Endothelial cell of umbilical vein (primary cell): Measurements from ENCODE around the gene NAGPA. TPM values are rescaled to one million over a fixed set of nuclear protein-coding genes. Genes with fewer than 3 reads are reported as not detected.

Source experiments
- BruUV-seq: library from RNA; stranded (reverse); fragments of 400-500 nt; replicated peaks from 2 replicates; lab custom pipeline; 2021; lab: Mats Ljungman, UMichigan
- CTCF ChIA-PET: fragments of 300-600, 350-600 bp; sonication (Branson Sonifier 250); formaldehyde crosslinking; loops from one replicate; lab custom pipeline; 2021; ENCODE audit warnings: antibody characterized with exemption, inconsistent platforms; lab: Charles Lee
- POLR2A ChIA-PET: fragments of 300-600, 350-600 bp; sonication (Branson Sonifier 250); formaldehyde crosslinking; loops from one replicate; lab custom pipeline; 2021; ENCODE audit warnings: antibody characterized with exemption, inconsistent platforms; lab: Charles Lee
- DNase-seq: peaks from one replicate; pipeline ENCODE4 v3.0.0-alpha.2; 2011; ENCODE audit warnings: low read depth, low spot score
- FAIRE-seq: peaks from 2 replicates; lab custom pipeline; 2011; peaks lifted over from hg19 to GRCh38; lab: Jason Lieb, UNC
- H2AFZ ChIP-seq: 2 replicates; pipeline ENCODE4 v1.6.0; 2012; ENCODE audit warnings: low read depth, low read length, control low read depth, inconsistent platforms
- H3K27ac ChIP-seq: 2 replicates; pipeline ENCODE4 v1.5.1; 2011; ENCODE audit warnings: low read depth, mild to moderate bottlenecking, control low read depth, low read length, moderate library complexity; ENCODE audit not compliant: insufficient read depth
- H3K27me3 ChIP-seq, 2 experiments: 2 replicates each; pipeline versions ENCODE4 v1.6.0 to v1.6.1; 2011; ENCODE audit warnings: low read length in 2 of 2, mixed read lengths in 1 of 2; ENCODE audit not compliant: control insufficient read depth in 2 of 2, insufficient read depth in 2 of 2
- H3K36me3 ChIP-seq, 2 experiments: 2 replicates in 1 of 2; 3 replicates in 1 of 2; pipeline ENCODE4 v1.5.1; 2011; ENCODE audit warnings: low read length in 2 of 2, mild to moderate bottlenecking in 1 of 2, moderate library complexity in 1 of 2; ENCODE audit not compliant: control insufficient read depth in 2 of 2, insufficient read depth in 2 of 2; ENCODE audit errors: extremely low read depth in 1 of 2
- H3K4me1 ChIP-seq: 3 replicates; pipeline ENCODE4 v1.5.1; 2011; ENCODE audit warnings: mild to moderate bottlenecking, low read length; ENCODE audit not compliant: control insufficient read depth, insufficient read depth; ENCODE audit errors: extremely low read depth
- H3K4me2 ChIP-seq: 2 replicates; pipeline ENCODE4 v1.6.1; 2011; ENCODE audit warnings: low read length, control low read depth, mixed read lengths; ENCODE audit not compliant: insufficient read depth
- H3K4me3 ChIP-seq, 3 experiments: fragments of 200-600 bp in 1 of 3; sonication (generic), shearing (Covaris generic) in 1 of 3; replicated peaks in 1 of 3; 2 replicates each; pipeline ENCODE4 v1.5.1; 2011 to 2016; ENCODE audit warnings: control low read depth in 3 of 3, low read length in 3 of 3, mild to moderate bottlenecking in 2 of 3, inconsistent platforms in 1 of 3, low read depth in 1 of 3, moderate library complexity in 1 of 3; ENCODE audit not compliant: insufficient read depth in 1 of 3
- H3K79me2 ChIP-seq: 2 replicates; pipeline ENCODE4 v1.6.0; 2012; ENCODE audit warnings: low read length, inconsistent platforms; ENCODE audit not compliant: control insufficient read depth, insufficient read depth
- H3K9ac ChIP-seq: replicated peaks from 2 replicates; pipeline ENCODE3; 2011; ENCODE audit warnings: low read length, control low read depth; ENCODE audit not compliant: insufficient read depth; ENCODE audit errors: extremely low read depth
- H3K9me1 ChIP-seq: replicated peaks from 3 replicates; pipeline ENCODE4 v1.6.0; 2011; ENCODE audit warnings: mild to moderate bottlenecking, low read length; ENCODE audit not compliant: control insufficient read depth, insufficient read depth; ENCODE audit errors: extremely low read depth
- H3K9me3 ChIP-seq: replicated peaks from 2 replicates; pipeline ENCODE4 v1.5.1; 2012; ENCODE audit warnings: low read length, inconsistent platforms; ENCODE audit not compliant: control insufficient read depth, insufficient read depth
- H4K20me1 ChIP-seq: replicated peaks from 2 replicates; pipeline ENCODE3; 2011; ENCODE audit warnings: mild to moderate bottlenecking, low read length; ENCODE audit not compliant: control insufficient read depth, insufficient read depth; ENCODE audit errors: extremely low read depth
- CTCF ChIP-seq, 2 donors: IDR thresholded peaks; 1 replicate in 1 of 2; 2 replicates in 1 of 2; pipeline ENCODE4 v1.5.1; 2011; ENCODE audit warnings: low read length in 2 of 2, mild to moderate bottlenecking in 2 of 2, moderate library complexity in 2 of 2, control low read depth in 1 of 2, inconsistent platforms in 1 of 2, low read depth in 1 of 2; ENCODE audit not compliant: insufficient read depth in 1 of 2; ENCODE audit errors: extremely low read depth in 1 of 2
- EZH2 ChIP-seq: IDR thresholded peaks from 2 replicates; pipeline ENCODE4 v1.6.1; 2012; ENCODE audit warnings: borderline replicate concordance, low read depth, mild to moderate bottlenecking, moderate library complexity, low read length, inconsistent platforms; ENCODE audit not compliant: severe bottlenecking
- FOS ChIP-seq: IDR thresholded peaks from 2 replicates; pipeline ENCODE4 v1.6.1; 2011; ENCODE audit warnings: mild to moderate bottlenecking, low read length, moderate library complexity, borderline replicate concordance; ENCODE audit not compliant: insufficient read depth
- GATA2 ChIP-seq: IDR thresholded peaks from 2 replicates; pipeline ENCODE4 v1.7.0; 2011; ENCODE audit warnings: low read depth, mild to moderate bottlenecking, moderate library complexity, mixed read lengths, low read length; ENCODE audit not compliant: insufficient read length, insufficient read depth
- JUN ChIP-seq: IDR thresholded peaks from 2 replicates; pipeline ENCODE4 v1.6.1; 2011; ENCODE audit warnings: borderline replicate concordance, low read depth; ENCODE audit not compliant: insufficient read length, insufficient read depth
- MAX ChIP-seq: IDR thresholded peaks from 2 replicates; pipeline ENCODE4 v1.6.1; 2011; ENCODE audit not compliant: insufficient read depth, insufficient read length
- MYC ChIP-seq: IDR thresholded peaks from one replicate; pipeline ENCODE4 v1.6.1; 2011; ENCODE audit warnings: mild to moderate bottlenecking, low read depth, low read length
- POLR2A ChIP-seq: IDR thresholded peaks from 2 replicates; pipeline ENCODE4 v1.6.1; 2012; ENCODE audit warnings: low read depth, mild to moderate bottlenecking, control low read depth, low read length
- POLR2AphosphoS5 ChIP-seq: IDR thresholded peaks from 2 replicates; pipeline ENCODE4 v1.6.1; 2012; ENCODE audit warnings: low read depth, mild to moderate bottlenecking, control low read depth, low read length, moderate library complexity; ENCODE audit not compliant: insufficient read depth
- dilution Hi-C: fragments of 300-500 bp; cut with MboI; formaldehyde crosslinking; loops from one replicate; pipeline ENCODE4 v1.15.0; 2019; ENCODE audit warnings: low sequenced_read_pairs; ENCODE audit not compliant: extremely low pct_ligation_motif_present
- intact Hi-C: fragments of 100-400 bp; cut with micrococcal nuclease; formaldehyde crosslinking; loops from one replicate; pipeline ENCODE4 v1.10.0; 2022
- polyA plus RNA-seq, 4 experiments: library from polyadenylated mRNA; depleted of rRNA in 3 of 4; stranded (reverse) in 3 of 4; unstranded in 1 of 4; fragments of >200 nt; gene quantifications; 2 replicates each; pipeline versions ENCODE4 v1.2.1 to v1.2.3, GENCODE V29; 2011 to 2012; ENCODE audit warnings: missing spikeins in 1 of 4
- total RNA-seq: library from RNA; stranded (reverse); gene quantifications from 2 replicates; pipeline ENCODE4 v1.2.3, GENCODE V29; 2021

Gene NAGPA
- total and polyA plus RNA-seq, 2 donors (not counting 3 experiments of a cell fraction or from before 2014, with no cell fraction given), result 29.6 to 29.9 TPM

- Histone ChIP-seq H4K20me1 (no peaks in the 10 kb centered on the region), H3K4me2 (no peak overlapping the region), H3K4me1 (no peaks in the 10 kb centered on the region), H3K9me1 (no peaks in the 10 kb centered on the region), H3K36me3 (no peaks in the 10 kb centered on the region), H3K79me2 (no peaks in the 10 kb centered on the region), H3K4me3 (no peak overlapping the region), H2AFZ (no peak overlapping the region), H3K9me3 (no peaks in the 10 kb centered on the region), H3K27ac (no peak overlapping the region), H3K27me3 (peaks cover 0 to 3% of the 10 kb centered on the region in 2 experiments), H3K9ac (no peak overlapping the region)
- dilution Hi-C loops, result no loop called here
- no TSS peak for BruUV-seq
- intact Hi-C loops, result no loop called here
- FAIRE-seq (no peak), DNase-seq (no peak)
- CTCF ChIA-PET, result interaction anchor here (0.9 to 1.2 kb wide), 2 partner anchors 17 to 20 kb away, joined by 3 read pairs; no protein-coding TSS in a partner anchor
- TF ChIP-seq GATA2 (no peak), JUN (no peak), MAX (no peak), CTCF (IDR thresholded peaks at IDR 0.05; ENCODE audit: extremely low read depth in 1 of 2, insufficient read depth in 1 of 2, low read depth in 1 of 2, low read length in 2 of 2) (no peak), POLR2AphosphoS5 (no peak), MYC (no peak), POLR2A (no peak), FOS (no peak), EZH2 (no peak)
- POLR2A ChIA-PET, result no interaction called here
These were observed 31.2 kb upstream of the NAGPA start for GRCh38 chr16:5064915-5065314.
